ENCODE measurements around the gene DMRT1.

Gene DMRT1

DNA sequence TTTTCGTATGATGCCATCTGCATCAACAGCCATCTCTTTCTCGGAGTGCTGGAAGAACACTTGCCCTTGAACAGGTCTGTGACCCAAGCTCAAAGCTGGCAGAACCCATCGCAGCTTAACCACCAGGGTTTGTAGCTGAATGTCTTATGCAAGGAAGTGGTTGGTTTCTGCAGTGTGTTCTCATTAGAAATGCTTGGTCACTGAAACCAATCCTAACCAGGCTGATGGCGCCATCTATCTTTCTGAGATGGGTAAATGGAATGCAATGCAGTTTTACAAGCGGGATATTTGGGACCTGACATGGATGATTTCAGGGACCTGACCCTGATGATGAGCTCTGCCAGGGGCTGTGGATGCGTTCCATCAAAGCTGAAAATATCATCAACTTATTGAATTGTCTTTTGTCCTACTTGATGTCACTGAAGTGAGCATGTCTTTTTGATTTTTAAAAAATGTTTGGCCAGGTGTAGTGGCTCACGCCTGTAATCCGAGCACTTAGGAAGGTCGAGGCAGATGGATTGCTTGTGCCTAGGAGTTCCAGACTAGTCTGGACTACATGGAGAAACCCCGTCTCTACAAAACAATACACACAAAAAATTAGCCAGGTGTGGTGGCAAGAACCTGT, 163.7 kb downstream of the DMRT1 start:
- DNase-seq = peak; percentile 69

DNA sequence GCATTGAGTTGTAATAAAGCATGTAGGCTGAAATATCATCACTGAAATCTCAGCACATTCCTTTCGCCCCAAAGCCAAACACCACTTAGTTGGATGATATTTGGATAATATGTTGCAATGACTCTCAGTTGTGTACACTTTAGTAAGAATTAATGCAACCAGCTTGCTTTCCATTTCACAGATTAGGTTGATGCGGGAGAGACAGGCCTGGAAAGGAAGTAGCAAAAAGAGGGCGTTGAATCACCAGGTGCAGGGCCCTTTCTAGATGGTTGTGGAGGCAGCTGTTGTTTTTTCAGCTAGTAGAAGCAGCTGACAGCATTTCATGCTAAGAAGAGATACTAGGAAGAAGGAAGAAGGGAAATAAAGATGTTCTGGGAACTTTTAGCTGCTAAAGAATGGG, 165.8 kb downstream of the DMRT1 start:
- DNase-seq = no peak

DNA sequence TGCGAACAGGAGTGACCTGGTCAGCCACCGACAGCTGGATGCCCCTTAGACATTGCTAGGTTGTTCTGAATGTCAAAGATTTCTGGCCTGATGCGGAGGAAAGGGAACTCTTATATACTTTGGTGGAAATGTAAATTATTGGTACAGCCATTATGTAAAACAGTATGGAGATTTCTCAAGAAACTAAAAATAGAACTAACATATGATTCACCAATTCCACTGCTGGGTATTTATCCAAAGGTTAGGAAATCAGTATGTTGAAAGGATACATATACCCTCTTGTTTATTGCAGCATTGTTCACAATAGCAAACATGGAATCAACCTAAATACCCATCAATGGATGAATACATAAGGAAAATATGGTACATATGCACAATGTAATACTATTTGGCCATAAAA, 166.7 kb downstream of the DMRT1 start:
- DNase-seq = peak; percentile 55

DNA sequence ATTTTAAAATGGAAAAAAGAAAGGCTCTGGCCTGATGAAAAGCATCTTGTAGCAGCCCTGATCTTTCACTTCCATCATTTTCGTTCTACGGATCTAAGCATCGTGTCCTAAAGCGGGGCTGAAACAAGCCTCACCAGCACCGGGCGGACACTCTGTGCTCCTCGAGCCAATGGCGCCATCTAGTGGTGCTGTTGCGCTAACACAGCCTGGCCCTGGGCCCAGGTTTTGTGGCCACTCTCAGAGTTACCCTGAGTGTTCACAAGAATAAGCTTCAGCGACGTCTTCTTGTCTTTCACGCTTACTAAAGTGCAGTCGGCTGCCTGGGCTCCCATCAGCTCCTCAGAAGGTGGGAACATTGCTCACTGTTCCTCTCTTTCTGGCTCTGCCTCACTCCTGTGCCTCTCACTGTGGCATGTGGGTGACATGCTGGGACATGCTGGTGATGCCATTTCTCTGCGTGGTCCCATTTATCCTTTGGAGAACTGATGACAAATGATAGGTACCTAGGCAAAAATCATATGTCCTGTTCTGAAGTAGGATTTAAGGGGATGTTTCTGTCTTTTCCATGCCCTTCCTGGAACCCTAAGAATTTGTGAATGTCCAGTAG, 167.7 kb downstream of the DMRT1 start:
- peak; percentile 90 for DNase-seq

DNA sequence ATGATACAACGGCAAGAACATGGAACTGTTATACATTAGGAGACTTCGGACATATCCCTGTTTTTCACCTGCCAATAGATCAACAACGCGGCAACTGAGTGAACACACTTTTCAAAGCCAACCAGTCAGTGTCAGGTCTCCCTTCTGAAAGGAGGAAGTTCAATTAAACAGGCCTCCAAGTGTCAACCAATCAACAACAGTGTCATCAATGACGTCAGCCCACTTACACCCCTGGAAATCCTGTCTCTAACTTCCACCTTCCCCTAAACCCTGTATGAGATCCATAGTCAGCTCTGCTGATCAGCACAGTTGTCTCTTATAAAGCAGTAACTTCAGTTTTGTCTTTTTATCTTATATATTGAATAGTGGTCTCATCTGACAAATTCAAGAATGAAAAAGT, 171.5 kb downstream of the DMRT1 start:
- DNase-seq = peak; percentile 14

DNA sequence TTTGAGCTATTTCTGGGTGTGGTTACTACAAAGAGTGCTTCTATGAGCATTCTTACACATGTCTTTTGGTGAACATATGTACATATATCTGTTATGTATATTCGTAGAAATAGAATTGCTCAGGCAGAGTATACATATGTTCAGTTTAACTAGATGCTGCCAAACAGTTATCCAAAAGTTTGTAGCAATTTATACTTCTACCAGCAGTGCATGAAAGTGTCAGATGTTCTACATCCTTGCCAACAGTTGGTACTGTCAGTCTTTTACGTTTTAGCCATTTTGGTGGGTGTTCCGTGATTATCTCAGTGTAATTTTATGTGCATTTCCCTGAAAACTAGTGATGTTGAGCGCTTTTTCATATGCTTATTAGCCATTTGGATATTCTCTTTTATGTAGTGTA, 172.7 kb downstream of the DMRT1 start:
- no peak for DNase-seq

DNA sequence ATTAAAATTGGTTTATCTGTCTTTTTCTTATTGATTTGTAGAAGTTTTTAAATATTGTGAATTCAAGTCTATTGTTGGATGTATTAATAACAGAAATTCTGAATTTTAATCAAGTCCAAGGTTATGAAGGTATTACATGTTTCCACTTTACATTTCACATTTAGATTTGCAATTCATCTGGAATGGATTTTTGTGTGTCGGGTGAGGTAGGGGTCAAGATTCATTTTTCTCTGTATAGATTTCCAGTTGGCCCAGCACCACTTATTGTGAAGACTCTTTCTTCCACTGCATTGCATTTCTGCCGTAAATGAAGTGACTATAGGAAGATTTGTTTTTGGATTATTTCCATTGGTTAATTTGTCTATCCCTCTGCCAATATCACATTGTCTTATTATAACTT, 173.1 kb downstream of the DMRT1 start:
- no peak for DNase-seq

DNA sequence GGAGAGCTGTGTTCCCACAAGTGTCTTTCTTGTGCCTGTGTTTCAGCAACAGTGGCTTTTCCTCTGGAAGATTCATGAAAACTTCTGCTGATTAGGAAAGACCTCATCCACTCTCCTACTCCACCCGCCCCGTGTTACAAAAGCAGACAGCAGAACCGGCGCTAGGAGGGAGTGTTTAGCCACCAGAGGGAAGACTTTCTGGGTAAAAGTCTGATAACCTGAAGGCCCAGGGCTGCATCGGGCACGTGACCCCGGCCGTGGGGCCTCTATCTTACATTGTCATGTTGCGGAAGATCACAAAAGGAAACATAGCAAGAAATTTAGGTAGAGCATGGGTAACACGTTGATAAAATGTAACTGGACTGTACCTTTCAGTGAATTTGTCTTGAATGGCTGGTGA, 176.6 kb downstream of the DMRT1 start:
- DNase-seq = peak; percentile 11

Data from suppressor macrophage treated with lipopolysaccharide for 4 hours (primary cell).